GM23248 (cell line): Measurements from ENCODE around the gene PDPK1. TPM values are rescaled to one million over a fixed set of nuclear protein-coding genes. Genes with fewer than 3 reads are reported as not detected.

Experiments used
- DNase-seq: peaks from one replicate; pipeline ENCODE4 v3.0.0-alpha.2; 2015
- H2AFZ ChIP-seq: fragments of 200-600 bp; sonication (generic); 2 replicates; pipeline ENCODE4 v1.6.1; 2016; ENCODE audit warnings: antibody characterized with exemption
- H3F3A ChIP-seq: fragments of 200-600 bp; sonication (generic); 2 replicates; pipeline ENCODE4 v1.6.1; 2016; ENCODE audit warnings: mild to moderate bottlenecking, antibody characterized with exemption, mixed run types; ENCODE audit not compliant: insufficient read depth
- H3K27ac ChIP-seq: fragments of 200-600 bp; sonication (generic); 2 replicates; pipeline ENCODE4 v1.5.1; 2016; ENCODE audit warnings: mild to moderate bottlenecking
- H3K27me3 ChIP-seq: fragments of 200-600 bp; sonication (generic); replicated peaks from 2 replicates; pipeline ENCODE4 v1.6.1; 2016; ENCODE audit warnings: mild to moderate bottlenecking; ENCODE audit not compliant: insufficient read depth
- H3K36me3 ChIP-seq: fragments of 200-600 bp; sonication (generic); 2 replicates; pipeline ENCODE4 v1.6.1; 2016; ENCODE audit warnings: low read depth, mild to moderate bottlenecking
- H3K4me1 ChIP-seq: fragments of 200-600 bp; sonication (generic); 2 replicates; pipeline ENCODE4 v1.6.1; 2016; ENCODE audit warnings: mild to moderate bottlenecking; ENCODE audit not compliant: insufficient read depth
- H3K4me2 ChIP-seq: fragments of 200-600 bp; sonication (generic); one replicate; pipeline ENCODE4 v1.6.1; 2016; ENCODE audit warnings: mild to moderate bottlenecking; ENCODE audit not compliant: unreplicated experiment
- H3K4me3 ChIP-seq: fragments of 200-600 bp; sonication (generic); 2 replicates; pipeline ENCODE4 v1.5.1; 2016; ENCODE audit warnings: mild to moderate bottlenecking
- H3K79me2 ChIP-seq: fragments of 200-600 bp; sonication (generic); 2 replicates; pipeline ENCODE4 v1.6.1; 2016; ENCODE audit warnings: mild to moderate bottlenecking; ENCODE audit not compliant: insufficient read depth
- H3K9ac ChIP-seq: fragments of 200-600 bp; sonication (generic); 2 replicates; pipeline ENCODE4 v1.6.1; 2016; ENCODE audit warnings: mild to moderate bottlenecking
- H3K9me2 ChIP-seq: fragments of 200-600 bp; sonication (generic); 2 replicates; pipeline ENCODE4 v1.6.1; 2016; ENCODE audit warnings: mixed run types, mild to moderate bottlenecking, moderate library complexity; ENCODE audit not compliant: insufficient read depth
- H3K9me3 ChIP-seq: fragments of 200-600 bp; sonication (generic); one replicate; pipeline ENCODE4 v1.6.1; 2017; ENCODE audit warnings: low read depth
- H4K20me1 ChIP-seq: fragments of 200-600 bp; sonication (generic); 2 replicates; pipeline ENCODE4 v1.6.0; 2016; ENCODE audit not compliant: insufficient read depth
- EZH2 ChIP-seq: fragments of 200-600 bp; sonication (generic); IDR thresholded peaks from 2 replicates; pipeline ENCODE4 v1.6.1; 2018; ENCODE audit warnings: antibody characterized with exemption, mild to moderate bottlenecking; ENCODE audit not compliant: insufficient read depth, poor library complexity, severe bottlenecking
- EZH2phosphoT487 ChIP-seq: fragments of 200-600 bp; sonication (generic); IDR thresholded peaks from 2 replicates; pipeline ENCODE4 v1.6.1; 2018; ENCODE audit warnings: antibody characterized with exemption, moderate library complexity, mild to moderate bottlenecking, low read depth; ENCODE audit not compliant: insufficient read depth
- WGBS, 2 experiments: methylation state at CpG; one replicate each; pipeline ENCODE4 v1.1.6; 2015 to 2017; ENCODE audit warnings: low lambda C conversion rate in 2 of 2, low coverage in 1 of 2; ENCODE audit errors: missing lambda C conversion rate in 2 of 2; 5-methylcytosine and 5-hydroxymethylcytosine counted together
- in situ Hi-C: fragments of 300-500 bp; cut with MboI; formaldehyde crosslinking; loops from 2 replicates; pipeline ENCODE4 v1.15.0; 2020
- polyA plus RNA-seq: library from polyadenylated mRNA; unstranded; fragments of >200 nt; fragmentation: Nextera tagmentation; extraction: Ambion mirVana; gene quantifications from 2 replicates; pipeline ENCODE4 v1.2.1, GENCODE V29; 2016
- total RNA-seq: library from RNA; depleted of rRNA; stranded (reverse); fragments of >200 nt; shearing (Covaris generic); gene quantifications from 2 replicates; pipeline ENCODE4 v1.2.3, GENCODE V29; 2014

Gene PDPK1
- total and polyA plus RNA-seq, 2 experiments from 2014 or later: 21.6 to 28.1 TPM

- DNase-seq: peak; percentile 51
- H3K9me2 ChIP-seq: no peaks in the 10 kb centered on the region
- no peak overlapping the region for H3K9ac ChIP-seq
- TF ChIP-seq EZH2phosphoT487 (no peak), EZH2 (no peak)
- H3K4me2 ChIP-seq: no peak overlapping the region
- WGBS, 2 experiments: 89 to 90% methylated on average over 27 to 32 of the region's 32 CpGs
- peaks cover 4% of the 10 kb centered on the region for H3K4me1 ChIP-seq
- 0 out of 2 replicates have a peak, but pooled peaks cover 9% of the 10 kb centered on the region for H3K36me3 ChIP-seq
- no peaks in the 10 kb centered on the region for H3K9me3 ChIP-seq
- no peak overlapping the region for H2AFZ ChIP-seq
- in situ Hi-C loops: no loop called here
- no peak overlapping the region for H3K4me3 ChIP-seq
- peaks cover 8% of the 10 kb centered on the region for H3K79me2 ChIP-seq
- no peaks in the 10 kb centered on the region for H3K27me3 ChIP-seq
- no peak overlapping the region for H3K27ac ChIP-seq
- no peaks in the 10 kb centered on the region for H4K20me1 ChIP-seq
- 0 out of 2 replicates have a peak, but pooled peaks cover 4% of the 10 kb centered on the region for H3F3A ChIP-seq
Measured at GRCh38 chr16:2529061-2529931, 8.5 kb upstream of the PDPK1 start.

- peaks cover under 1% of the 10 kb centered on the region; the same call in 1 of the 2 replicates for H3K79me2 ChIP-seq
- no peaks in the 10 kb centered on the region for H3K27me3 ChIP-seq
- no peak overlapping the region for H2AFZ ChIP-seq
- no peaks in the 10 kb centered on the region for H3K9me3 ChIP-seq
- in situ Hi-C loops: no loop called here
- H3K9ac ChIP-seq: no peak overlapping the region
- no peak overlapping the region for H3K4me2 ChIP-seq
- 0 out of 2 replicates have a peak, but pooled peaks cover 4% of the 10 kb centered on the region for H3K36me3 ChIP-seq
- no peak overlapping the region for H3K4me3 ChIP-seq
- H3K4me1 ChIP-seq: peaks cover 4% of the 10 kb centered on the region
- H4K20me1 ChIP-seq: no peaks in the 10 kb centered on the region
- 91 to 93% methylated on average over 15 of the region's 15 CpGs for WGBS, 2 experiments
- H3F3A ChIP-seq: 0 out of 2 replicates have a peak, but pooled peaks cover 11% of the 10 kb centered on the region
- H3K27ac ChIP-seq: no peak overlapping the region
- no peaks in the 10 kb centered on the region for H3K9me2 ChIP-seq
- no peak for DNase-seq
- TF ChIP-seq EZH2phosphoT487 (no peak), EZH2 (no peak)
Measured at GRCh38 chr16:2529961-2530628, 7.7 kb upstream of the PDPK1 start.

- Histone ChIP-seq H3K9me2 (no peaks in the 10 kb centered on the region), H3K4me2 (peak overlapping the region; percentile 73), H3K27me3 (no peaks in the 10 kb centered on the region), H4K20me1 (no peaks in the 10 kb centered on the region), H3F3A (peaks cover 14% of the 10 kb centered on the region), H3K9me3 (no peaks in the 10 kb centered on the region), H3K27ac (peak overlapping the region; percentile 81), H3K36me3 (0 out of 2 replicates have a peak, but pooled peaks cover 4% of the 10 kb centered on the region), H3K9ac (peak overlapping the region; percentile 88), H3K4me3 (no peak overlapping the region), H2AFZ (no peak overlapping the region), H3K79me2 (no peaks in the 10 kb centered on the region), H3K4me1 (peaks cover 9% of the 10 kb centered on the region)
- no peak for TF ChIP-seq EZH2
- no peak for TF ChIP-seq EZH2phosphoT487
- in situ Hi-C loops: no loop called here
- 90 to 93% methylated on average over 13 to 14 of the region's 14 CpGs for WGBS, 2 experiments
- no peak for DNase-seq
Measured at GRCh38 chr16:2530629-2531318, 7.0 kb upstream of the PDPK1 start.

GRCh38 chr16:2531371-2531695 is 6.5 kb upstream of the PDPK1 start, which contains the start of gene CEMP1:
CEMP1 (minus strand) TSS chr16:2531408; CDS start chr16:2531073, 335 bp downstream.
- no peaks in the 10 kb centered on the region for H3K9me2 ChIP-seq
- peak within 1 kb of the TSS; percentile 98 for H3K4me2 ChIP-seq
- no peaks in the 10 kb centered on the region for H3K27me3 ChIP-seq
- H3K27ac ChIP-seq: peak within 1 kb of the TSS; percentile 81
- H3K79me2 ChIP-seq: no peaks in the 10 kb centered on the region
- no peak for TF ChIP-seq EZH2
- TF ChIP-seq EZH2phosphoT487: no peak
- H4K20me1 ChIP-seq: no peaks in the 10 kb centered on the region
- H3K36me3 ChIP-seq: no peaks in the 10 kb centered on the region
- H3K9me3 ChIP-seq: no peaks in the 10 kb centered on the region
- peaks cover 19% of the 10 kb centered on the region for H3F3A ChIP-seq
- peak within 1 kb of the TSS; percentile 83 for H3K4me3 ChIP-seq
- WGBS, 2 experiments: 19 to 26% methylated on average over 9 to 11 of the region's 11 CpGs
- DNase-seq: no peak
- peak within 1 kb of the TSS; percentile 74 for H2AFZ ChIP-seq
- H3K9ac ChIP-seq: peak within 1 kb of the TSS; percentile 88
- H3K4me1 ChIP-seq: peaks cover 12% of the 10 kb centered on the region
- in situ Hi-C loops: no loop called here
